NCI-H446 (cell line): ENCODE data around the gene STAG1.
"Not testable (repeated sequence)": the region's sequence is repeated elsewhere in the genome, so short reads cannot be mapped to it uniquely, and the experiment has no call there.

Source experiments
- DNase-seq, 2 experiments: peaks; one replicate each; lab custom pipeline; 2025; lab: John Stamatoyannopoulos, UW

Gene STAG1

DNA sequence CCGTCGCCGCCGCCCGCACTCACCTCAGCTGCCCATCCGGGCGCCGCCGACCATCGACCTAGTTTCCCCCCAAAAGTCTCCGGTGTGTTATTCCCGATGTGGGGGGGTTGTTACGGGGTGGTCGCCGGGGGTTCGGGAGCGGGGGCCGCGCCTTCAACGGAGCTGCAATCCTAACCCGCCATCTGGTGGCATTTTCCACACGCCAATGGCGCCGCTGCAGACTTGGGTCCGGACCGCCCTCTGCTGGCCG is at the start of gene STAG1:
TSS of gene STAG1 (minus strand) at position 207 of the 250 bp plus-strand sequence. CDS start 121,480 bp downstream, outside the sequence.
- DNase-seq = no peak

GRCh38 chr3:136801146-136801545 is 49.0 kb upstream of the STAG1 start:
- not testable (repeated sequence) for DNase-seq

DNA sequence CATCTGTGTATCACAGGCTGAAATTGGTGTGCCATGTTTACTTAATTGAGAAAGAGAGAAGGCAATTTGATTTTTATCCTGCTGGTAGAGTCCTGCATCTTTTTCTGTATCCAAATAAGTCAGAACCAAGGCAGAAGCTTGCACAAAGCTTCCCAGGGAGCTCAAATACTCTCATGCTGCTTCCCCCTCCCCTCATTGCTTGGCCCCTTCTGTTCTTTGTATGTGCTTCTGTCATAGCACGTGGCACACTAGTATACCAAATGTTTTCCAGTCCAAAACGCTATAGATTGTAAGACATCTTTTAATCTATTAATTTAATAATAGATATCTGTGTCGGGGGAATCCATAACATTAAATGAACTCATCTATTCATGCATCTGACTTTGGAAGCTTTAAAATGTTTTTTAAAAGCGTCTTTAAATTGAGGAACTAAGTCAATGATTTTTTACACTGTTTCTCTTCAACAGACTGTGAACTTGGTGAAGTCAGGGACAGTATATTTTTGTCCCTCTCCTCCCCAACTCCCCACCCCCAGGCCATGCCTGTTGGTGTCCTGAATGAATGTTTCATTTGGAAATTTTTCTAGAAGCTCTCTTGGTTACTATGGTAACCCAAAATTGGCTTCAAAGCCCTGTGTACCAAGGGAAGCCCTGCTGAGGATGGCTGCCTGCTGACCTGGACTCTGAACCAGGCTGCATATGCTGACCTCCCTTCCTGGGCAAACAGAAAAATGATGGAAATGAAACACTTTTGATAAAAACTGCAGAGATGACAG is 40.6 kb upstream of the STAG1 start:
- peak; percentile 25 to 53 for DNase-seq

DNA sequence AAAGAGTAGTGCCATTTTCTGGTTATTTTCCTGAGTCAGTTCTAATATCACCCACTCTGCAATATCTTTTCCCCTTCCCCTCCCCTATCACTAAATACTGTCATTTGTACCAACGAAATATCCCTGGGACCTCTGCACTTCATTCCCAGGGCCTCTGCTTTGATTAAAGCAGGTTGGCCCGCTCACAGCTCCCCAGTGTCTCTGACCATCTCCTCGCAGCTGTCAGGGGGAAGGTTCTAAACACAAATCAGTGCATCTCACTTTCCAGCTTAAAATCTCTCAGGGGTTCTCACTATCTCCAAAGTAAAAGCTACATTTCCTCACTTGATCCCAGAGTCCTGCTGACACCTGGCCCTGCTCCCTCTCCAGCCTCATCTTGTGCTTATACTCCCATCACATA is 38.6 kb upstream of the STAG1 start:
- no peak for DNase-seq

GRCh38 chr3:136789976-136790375 is 37.8 kb upstream of the STAG1 start:
- DNase-seq = no peak

DNA sequence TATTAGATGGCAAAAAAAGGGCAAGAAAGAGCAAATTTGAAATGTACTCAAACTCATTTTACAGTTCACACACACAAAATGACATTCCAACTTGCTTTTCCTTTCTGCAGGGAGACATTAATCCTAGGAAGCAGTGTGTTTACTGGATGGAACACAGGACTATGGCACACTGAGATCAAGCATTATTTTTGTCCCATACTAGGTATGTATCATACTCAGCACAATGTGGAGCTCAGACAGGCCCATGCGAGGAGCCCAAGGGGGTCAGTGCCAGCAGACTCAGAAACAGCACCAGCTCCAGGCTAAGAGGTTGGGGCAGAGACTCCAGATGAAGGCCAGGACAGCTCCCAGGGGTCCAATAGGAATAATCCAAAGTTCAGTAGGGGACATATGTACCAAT is 36.0 kb upstream of the STAG1 start:
- no peak for DNase-seq

DNA sequence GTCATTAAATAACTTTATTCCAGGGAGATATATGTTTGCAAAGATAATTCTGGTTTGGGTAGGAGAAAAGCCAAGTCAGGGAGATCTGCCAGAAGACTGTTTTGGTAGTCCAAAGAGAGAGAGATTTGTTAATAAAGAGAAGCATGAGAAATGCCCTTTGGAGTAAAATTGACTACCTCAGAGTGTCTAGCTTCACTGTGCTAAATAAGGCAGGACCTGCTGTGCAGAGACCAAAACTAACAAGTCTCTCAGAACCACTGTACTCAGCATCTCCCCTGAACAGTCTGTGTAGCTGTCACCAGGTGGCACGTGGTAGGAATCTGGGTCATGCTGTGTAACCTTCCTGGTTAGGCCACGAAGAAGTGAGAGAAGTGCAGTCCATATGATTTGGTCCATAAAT is 35.2 kb upstream of the STAG1 start:
- DNase-seq = no peak

DNA sequence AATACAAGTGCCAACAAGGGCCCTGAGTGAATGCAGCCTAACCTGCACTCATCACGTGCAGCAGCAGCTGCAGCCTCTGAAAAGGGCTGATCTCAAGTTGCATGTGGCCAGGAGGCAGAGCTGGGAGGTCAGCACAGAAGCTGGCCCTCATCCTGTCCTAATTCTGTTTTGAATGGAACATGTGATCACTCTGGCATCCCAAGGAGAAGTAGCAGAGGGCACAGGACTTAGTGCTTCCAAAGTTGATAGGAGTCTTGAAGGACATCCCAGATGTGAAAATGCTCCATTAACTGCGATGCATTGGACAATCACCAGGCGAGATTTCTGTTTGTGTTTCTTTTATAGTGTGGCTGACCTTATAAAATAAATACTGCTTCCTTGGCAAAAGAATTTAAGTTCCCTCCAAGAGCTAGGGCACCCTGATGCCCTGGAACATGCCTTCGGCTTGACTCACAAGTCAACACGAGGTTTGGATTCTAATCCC is 31.6 kb upstream of the STAG1 start:
- peak in 1 of 2 experiments; percentile 50 for DNase-seq

GRCh38 chr3:136780741-136781140 is 28.6 kb upstream of the STAG1 start:
- no peak for DNase-seq

DNA sequence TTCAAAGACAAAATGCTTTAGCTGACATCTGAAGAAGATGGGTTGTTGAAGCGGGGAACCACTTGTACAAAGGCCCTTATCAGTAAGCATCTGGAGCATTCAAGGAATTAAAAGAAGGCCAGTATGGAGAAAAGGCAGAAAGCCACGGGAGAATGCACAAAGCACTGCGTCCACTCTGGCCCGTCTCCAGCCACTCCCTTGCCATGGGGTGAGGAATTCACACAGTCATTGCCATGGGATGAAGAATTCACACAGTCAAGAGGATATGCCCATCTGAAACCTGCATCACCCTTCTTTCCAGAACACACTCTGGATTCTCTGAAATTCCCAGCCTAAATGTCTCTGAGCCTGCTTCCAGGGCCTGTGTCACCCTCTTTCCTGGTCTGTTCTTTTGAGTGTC is 26.7 kb upstream of the STAG1 start:
- no peak for DNase-seq

DNA sequence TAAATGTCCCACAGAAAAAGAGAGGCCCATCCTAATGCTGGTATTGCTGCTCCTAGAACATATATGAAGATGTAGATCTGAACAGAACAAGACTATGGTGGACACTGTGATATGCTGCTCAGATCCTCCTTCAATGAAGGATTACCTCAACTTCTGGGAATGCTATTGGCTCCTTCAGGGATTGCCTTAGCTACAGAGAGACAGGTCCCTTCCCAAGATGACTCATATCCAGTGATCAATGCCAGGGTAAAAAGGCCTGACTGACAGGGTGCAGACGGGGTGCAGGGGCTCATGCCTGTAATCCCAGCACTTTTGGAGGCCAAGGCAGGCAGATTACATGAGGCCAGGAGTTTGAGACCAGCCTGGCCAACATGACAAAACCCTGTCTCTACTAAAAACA is 20.5 kb upstream of the STAG1 start:
- DNase-seq = no peak

- peak in 1 of 2 experiments; percentile 15 for DNase-seq
These were observed 6.3 kb upstream of the STAG1 start for GRCh38 chr3:136758160-136759102.

DNA sequence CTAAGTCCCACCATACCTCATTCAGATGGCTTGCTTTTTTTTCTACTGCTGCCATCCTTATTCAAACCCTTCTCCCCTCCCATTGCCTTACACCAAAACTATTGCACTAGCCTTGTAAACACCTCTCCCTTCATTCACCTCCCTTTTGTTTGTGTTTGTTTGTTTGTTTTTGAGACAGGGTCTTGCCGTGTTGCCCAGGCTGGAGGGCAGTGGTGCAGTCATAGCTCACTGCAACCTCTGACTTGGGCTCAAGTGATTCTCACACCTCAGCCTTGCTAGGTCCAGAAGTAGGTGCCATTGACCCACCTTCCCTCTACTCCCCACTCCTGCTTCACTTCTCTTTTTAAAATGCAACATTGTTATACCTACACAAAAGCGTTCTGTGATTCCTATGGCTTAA is 3.0 kb upstream of the STAG1 start:
- DNase-seq = no peak

- peak in 1 of 2 experiments; percentile 33 for DNase-seq
These were observed 1.3 kb upstream of the STAG1 start for GRCh38 chr3:136753326-136753939.

DNA sequence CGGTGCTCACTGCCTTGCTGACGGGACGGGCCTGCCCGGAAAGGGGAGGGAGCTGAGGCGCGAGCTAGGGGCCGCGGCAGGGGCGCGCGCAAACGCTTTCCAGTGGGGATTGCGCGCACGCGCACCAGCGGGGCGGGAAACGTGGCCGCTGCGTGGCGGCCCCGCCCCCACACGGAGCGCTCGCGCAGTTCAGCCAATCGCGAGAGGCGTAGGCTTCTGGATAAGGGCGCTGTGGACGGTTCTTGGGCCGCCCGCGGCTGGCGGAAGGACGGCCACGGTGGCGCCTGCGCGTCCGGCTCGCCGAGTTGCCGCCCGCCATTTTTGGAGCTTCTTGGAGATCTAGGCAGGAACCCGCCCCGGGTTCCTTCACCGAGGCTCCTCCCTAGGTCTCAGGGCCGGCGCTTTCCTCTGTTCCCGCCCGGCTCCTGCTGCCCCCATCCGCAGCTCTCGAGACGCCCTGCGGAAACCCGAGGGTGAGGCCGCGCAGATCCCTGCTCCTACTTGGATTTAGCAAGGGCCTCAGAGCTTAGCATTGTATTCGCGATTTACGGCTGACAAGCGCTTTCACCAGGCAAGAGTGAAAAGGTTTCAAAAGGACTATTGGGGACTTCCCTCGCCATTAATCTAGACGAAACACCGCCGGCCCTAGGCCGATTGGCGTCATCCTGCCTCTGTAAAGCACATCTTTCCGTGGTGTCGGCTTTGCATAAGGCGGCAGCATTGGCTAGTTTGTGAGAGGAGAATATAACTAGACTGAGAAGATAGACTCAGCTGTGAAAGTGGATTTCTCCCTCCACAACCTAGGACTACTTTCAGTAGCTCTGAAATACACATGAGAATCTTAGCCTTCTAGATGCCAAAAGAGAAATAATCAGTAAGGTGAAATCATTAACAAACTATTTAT is 496 bp upstream of the STAG1 start:
- DNase-seq = peak; percentile 99 to 100

GRCh38 chr3:136751316-136752171 is 634 bp downstream of the STAG1 start:
- DNase-seq = peak; percentile 92 to 96

- DNase-seq = no peak
These were observed 1.3 kb downstream of the STAG1 start for GRCh38 chr3:136750897-136751315.

- DNase-seq = peak; percentile 20 to 27
These were observed 1.8 kb downstream of the STAG1 start for GRCh38 chr3:136750209-136750896.

- DNase-seq = not testable (repeated sequence)
These were observed 2.6 kb downstream of the STAG1 start for GRCh38 chr3:136749602-136750001.

- DNase-seq = peak in 1 of 2 experiments; percentile 12
These were observed 3.1 kb downstream of the STAG1 start for GRCh38 chr3:136749091-136749490.
